Measurements from ENCODE around the gene SIM2.
"Not testable (repeated sequence)": the region's sequence is repeated elsewhere in the genome, so short reads cannot be mapped to it uniquely, and the experiment has no call there.

Gene SIM2

DNA sequence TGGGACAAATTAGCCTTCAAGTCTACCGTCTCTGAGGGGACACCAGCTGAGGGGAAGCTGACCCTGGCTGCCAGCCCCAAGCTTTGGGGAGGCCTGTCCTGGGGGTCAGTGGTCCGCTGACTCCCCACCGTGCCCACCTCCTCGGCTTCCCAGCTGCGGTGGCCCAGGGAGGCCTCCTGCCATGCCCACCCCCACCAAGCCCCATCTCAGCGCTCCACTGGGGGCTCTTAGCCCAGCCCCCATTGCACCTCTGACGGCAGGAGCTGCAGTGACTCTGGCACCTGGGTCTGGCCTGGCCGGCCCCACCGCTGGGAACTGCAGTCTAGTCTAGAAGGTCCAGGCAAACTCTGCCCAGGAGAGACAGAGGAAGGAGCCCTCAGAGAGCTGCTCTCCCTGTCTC, 30.2 kb upstream of the SIM2 start:
- H3K4me3 ChIP-seq (ENCODE audit: low read length) = no peak overlapping the region
- no peaks in the 10 kb centered on the region for H3K4me1 ChIP-seq (ENCODE audit: control insufficient read depth, insufficient read depth, low read length)
- no peaks in the 10 kb centered on the region for H3K36me3 ChIP-seq (ENCODE audit: control insufficient read depth, insufficient read depth, low read length)
- no peaks in the 10 kb centered on the region for H3K9me3 ChIP-seq (ENCODE audit: control insufficient read depth, low read length)
- peaks cover 24% of the 10 kb centered on the region for H3K27me3 ChIP-seq (ENCODE audit: control insufficient read depth, insufficient read depth, low read length)
- no peak overlapping the region for H3K9ac ChIP-seq (ENCODE audit: low read length)

DNA sequence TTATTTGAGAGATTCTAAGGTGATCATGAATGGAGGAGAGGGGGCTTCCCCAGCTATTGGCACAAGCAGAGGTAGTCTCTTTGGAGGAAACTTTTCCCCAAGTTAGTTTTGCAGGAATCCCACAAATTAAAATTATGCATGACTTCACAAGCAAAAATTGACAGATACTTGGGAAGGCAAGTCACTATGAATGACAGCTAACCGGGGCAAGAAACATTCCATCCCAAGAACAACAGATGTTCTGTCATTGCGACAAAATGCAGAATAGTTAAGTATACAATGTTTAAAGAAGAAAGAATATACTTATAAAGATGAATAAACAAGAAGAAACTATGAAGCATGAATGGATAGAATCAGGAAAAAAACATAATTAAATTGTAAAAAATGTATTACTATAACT, 27.1 kb upstream of the SIM2 start:
- H3K9ac ChIP-seq (ENCODE audit: low read length) = no peak overlapping the region
- no peak overlapping the region for H3K4me3 ChIP-seq (ENCODE audit: low read length)
- H3K4me1 ChIP-seq (ENCODE audit: control insufficient read depth, insufficient read depth, low read length) = no peaks in the 10 kb centered on the region
- no peaks in the 10 kb centered on the region for H3K36me3 ChIP-seq (ENCODE audit: control insufficient read depth, insufficient read depth, low read length)
- peaks cover 9% of the 10 kb centered on the region for H3K27me3 ChIP-seq (ENCODE audit: control insufficient read depth, insufficient read depth, low read length)
- no peaks in the 10 kb centered on the region for H3K9me3 ChIP-seq (ENCODE audit: control insufficient read depth, low read length)

DNA sequence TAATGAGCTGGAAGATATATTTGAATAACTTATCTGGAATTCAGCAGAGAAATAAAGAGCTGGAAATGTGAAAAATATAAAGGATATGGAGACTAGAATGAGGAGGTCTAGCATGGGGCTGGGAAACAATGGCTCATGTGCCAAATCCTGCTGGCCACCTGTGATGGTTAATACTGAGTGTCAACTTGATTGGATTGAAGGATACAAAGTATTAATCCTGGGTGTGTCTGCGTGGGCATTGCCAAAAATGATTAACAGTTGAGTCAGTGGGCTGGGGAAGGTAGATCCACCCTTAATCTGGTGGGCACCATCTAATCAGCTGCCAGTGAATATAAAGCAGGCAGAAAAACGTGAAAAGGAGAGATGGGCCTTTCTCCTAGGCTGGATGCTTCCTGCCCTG, 26.6 kb upstream of the SIM2 start:
- H3K4me3 ChIP-seq (ENCODE audit: low read length); H3K9me3 ChIP-seq (ENCODE audit: control insufficient read depth, low read length); H3K9ac ChIP-seq (ENCODE audit: low read length); H3K27me3 ChIP-seq (ENCODE audit: control insufficient read depth, insufficient read depth, low read length); H3K36me3 ChIP-seq (ENCODE audit: control insufficient read depth, insufficient read depth, low read length); H3K4me1 ChIP-seq (ENCODE audit: control insufficient read depth, insufficient read depth, low read length): not testable (repeated sequence)

DNA sequence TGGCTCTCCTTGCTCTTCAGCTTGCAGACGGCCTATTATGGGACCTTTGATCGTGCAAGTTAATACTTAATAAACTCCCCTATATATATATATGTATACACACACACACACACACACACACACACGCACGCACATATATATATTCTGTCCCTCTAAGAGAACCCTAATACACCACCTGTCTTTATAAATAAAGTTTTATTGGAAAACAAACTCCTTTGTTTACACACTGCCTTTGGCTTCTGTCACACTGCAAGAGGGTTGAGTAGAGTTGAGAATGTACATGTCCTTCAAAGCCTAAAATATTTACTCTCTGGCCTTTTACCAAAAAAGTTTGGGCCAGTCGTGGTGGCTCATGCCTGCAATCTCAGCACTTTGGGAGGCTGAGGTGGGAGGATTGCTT, 26.2 kb upstream of the SIM2 start:
- Histone ChIP-seq H3K9me3 (ENCODE audit: control insufficient read depth, low read length) (no peaks in the 10 kb centered on the region), H3K4me1 (ENCODE audit: control insufficient read depth, insufficient read depth, low read length) (no peaks in the 10 kb centered on the region), H3K9ac (ENCODE audit: low read length) (no peak overlapping the region), H3K4me3 (ENCODE audit: low read length) (no peak overlapping the region), H3K36me3 (ENCODE audit: control insufficient read depth, insufficient read depth, low read length) (no peaks in the 10 kb centered on the region), H3K27me3 (ENCODE audit: control insufficient read depth, insufficient read depth, low read length) (peaks cover 3% of the 10 kb centered on the region)

DNA sequence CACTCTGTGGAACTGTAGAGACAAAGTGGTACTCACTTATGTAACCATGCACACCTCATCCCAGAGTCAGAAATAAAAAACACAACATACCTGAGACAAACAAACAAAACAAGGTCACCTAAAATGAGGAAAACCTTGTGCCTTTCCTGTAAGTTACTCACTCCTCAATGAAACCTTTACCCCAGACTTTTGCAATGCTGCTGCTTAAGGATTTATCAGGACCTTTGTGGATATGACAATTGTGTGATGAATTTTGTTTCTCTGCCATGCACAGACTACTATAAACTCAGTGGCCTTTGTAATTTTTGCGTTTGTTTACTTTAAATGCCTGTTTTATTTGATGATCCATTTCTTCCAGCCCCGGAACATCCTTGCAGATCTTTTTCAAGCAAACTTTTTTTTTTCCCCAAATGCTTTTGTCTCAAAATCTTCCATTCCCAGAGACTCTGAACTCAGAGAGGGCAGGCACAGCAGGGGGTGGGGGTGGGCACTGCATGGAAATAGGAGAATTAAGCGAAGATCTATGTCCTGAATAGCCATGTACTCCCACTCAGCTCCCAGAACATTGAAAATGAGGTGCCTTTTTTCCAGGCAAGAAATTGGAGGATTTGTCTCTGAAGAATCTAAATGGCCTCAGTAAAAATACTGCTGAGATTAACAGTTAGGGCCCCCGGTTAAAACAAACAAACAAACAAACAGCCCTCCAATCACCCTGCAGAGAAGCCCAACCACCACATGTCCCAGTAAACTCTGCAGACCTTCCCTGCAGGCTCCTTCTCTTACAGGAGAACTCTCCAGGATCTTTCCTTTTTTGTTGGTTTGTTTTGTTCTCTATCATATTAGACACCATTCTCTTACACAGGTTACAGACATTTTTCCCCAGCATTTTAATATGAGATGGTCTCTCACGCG, 22.6 kb upstream of the SIM2 start:
- Histone ChIP-seq H3K4me1 (ENCODE audit: control insufficient read depth, insufficient read depth, low read length) (no peaks in the 10 kb centered on the region), H3K9ac (ENCODE audit: low read length) (no peak overlapping the region), H3K27me3 (ENCODE audit: control insufficient read depth, insufficient read depth, low read length) (peaks cover 9% of the 10 kb centered on the region), H3K36me3 (ENCODE audit: control insufficient read depth, insufficient read depth, low read length) (no peaks in the 10 kb centered on the region), H3K4me3 (ENCODE audit: low read length) (no peak overlapping the region), H3K9me3 (ENCODE audit: control insufficient read depth, low read length) (peaks cover 10% of the 10 kb centered on the region)

DNA sequence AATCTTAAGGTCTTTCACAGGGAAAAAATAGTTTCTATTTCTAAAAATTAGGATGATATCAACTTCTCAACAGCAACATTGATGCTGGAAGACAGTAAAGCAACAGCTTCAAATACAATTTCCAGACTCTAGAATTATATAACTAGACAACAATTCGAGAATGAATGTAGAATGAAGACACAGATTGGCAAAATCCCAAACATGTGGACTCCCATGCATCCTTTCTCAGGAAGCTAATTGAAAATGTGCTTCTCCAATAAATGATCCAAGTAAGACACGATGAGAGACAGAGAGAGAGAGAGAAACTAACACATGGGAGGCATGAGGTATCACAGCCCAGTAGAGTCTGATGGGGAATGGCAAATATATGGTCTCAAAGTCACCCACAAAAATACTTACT, 21.5 kb upstream of the SIM2 start:
- no peaks in the 10 kb centered on the region for H3K4me1 ChIP-seq (ENCODE audit: control insufficient read depth, insufficient read depth, low read length)
- no peak overlapping the region for H3K4me3 ChIP-seq (ENCODE audit: low read length)
- no peak overlapping the region for H3K9ac ChIP-seq (ENCODE audit: low read length)
- peaks cover 13% of the 10 kb centered on the region for H3K9me3 ChIP-seq (ENCODE audit: control insufficient read depth, low read length)
- peaks cover 9% of the 10 kb centered on the region for H3K27me3 ChIP-seq (ENCODE audit: control insufficient read depth, insufficient read depth, low read length)
- H3K36me3 ChIP-seq (ENCODE audit: control insufficient read depth, insufficient read depth, low read length) = no peaks in the 10 kb centered on the region

DNA sequence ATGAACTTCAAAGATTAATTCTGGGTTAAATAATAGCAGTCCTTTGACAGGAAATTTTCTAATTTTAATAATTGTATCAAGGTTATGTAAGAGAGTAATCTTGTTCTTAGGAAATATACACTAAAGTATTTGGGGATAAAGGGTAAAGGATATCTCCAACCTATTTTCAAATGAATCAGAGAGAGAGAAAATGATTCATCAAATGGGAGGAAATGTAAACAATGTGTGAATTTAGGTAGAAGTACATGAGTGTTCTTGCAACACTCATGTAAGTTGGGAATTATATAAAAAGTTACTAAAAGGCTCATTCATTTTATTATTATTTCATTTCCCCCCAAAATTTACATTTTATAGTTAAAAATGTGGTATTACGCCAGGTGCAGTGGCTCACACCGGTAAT, 20.4 kb upstream of the SIM2 start:
- peaks cover 13% of the 10 kb centered on the region for H3K9me3 ChIP-seq (ENCODE audit: control insufficient read depth, low read length)
- no peaks in the 10 kb centered on the region for H3K36me3 ChIP-seq (ENCODE audit: control insufficient read depth, insufficient read depth, low read length)
- no peak overlapping the region for H3K4me3 ChIP-seq (ENCODE audit: low read length)
- H3K9ac ChIP-seq (ENCODE audit: low read length) = no peak overlapping the region
- no peaks in the 10 kb centered on the region for H3K4me1 ChIP-seq (ENCODE audit: control insufficient read depth, insufficient read depth, low read length)
- peaks cover 14% of the 10 kb centered on the region for H3K27me3 ChIP-seq (ENCODE audit: control insufficient read depth, insufficient read depth, low read length)

DNA sequence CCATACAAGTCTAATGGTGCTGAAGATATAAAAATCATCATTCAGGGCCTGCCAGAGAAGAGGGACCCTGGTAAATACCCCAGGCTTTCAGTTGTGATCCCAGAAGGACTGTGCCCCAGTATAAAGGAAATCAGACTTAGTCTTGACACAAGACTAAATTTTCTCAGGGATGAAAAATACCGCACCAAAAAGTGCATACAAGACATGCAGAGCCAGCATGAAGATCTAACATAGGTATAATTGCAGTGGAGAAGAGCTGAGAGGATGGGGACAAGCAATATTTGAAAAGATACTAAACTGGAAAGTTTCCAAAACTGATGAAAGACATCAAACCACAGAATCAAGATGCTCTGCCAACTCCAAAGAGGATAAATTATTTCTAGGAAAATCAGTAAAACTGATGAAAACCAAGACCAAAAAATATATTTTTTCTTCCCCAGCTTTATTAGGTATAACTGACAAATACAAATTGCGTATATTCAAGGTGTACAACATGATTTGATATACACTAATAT, 17.7 kb upstream of the SIM2 start:
- peaks cover 28% of the 10 kb centered on the region for H3K27me3 ChIP-seq (ENCODE audit: control insufficient read depth, insufficient read depth, low read length)
- H3K4me1 ChIP-seq (ENCODE audit: control insufficient read depth, insufficient read depth, low read length) = no peaks in the 10 kb centered on the region
- no peak overlapping the region for H3K4me3 ChIP-seq (ENCODE audit: low read length)
- H3K36me3 ChIP-seq (ENCODE audit: control insufficient read depth, insufficient read depth, low read length) = no peaks in the 10 kb centered on the region
- peaks cover 13% of the 10 kb centered on the region for H3K9me3 ChIP-seq (ENCODE audit: control insufficient read depth, low read length)
- H3K9ac ChIP-seq (ENCODE audit: low read length) = no peak overlapping the region

DNA sequence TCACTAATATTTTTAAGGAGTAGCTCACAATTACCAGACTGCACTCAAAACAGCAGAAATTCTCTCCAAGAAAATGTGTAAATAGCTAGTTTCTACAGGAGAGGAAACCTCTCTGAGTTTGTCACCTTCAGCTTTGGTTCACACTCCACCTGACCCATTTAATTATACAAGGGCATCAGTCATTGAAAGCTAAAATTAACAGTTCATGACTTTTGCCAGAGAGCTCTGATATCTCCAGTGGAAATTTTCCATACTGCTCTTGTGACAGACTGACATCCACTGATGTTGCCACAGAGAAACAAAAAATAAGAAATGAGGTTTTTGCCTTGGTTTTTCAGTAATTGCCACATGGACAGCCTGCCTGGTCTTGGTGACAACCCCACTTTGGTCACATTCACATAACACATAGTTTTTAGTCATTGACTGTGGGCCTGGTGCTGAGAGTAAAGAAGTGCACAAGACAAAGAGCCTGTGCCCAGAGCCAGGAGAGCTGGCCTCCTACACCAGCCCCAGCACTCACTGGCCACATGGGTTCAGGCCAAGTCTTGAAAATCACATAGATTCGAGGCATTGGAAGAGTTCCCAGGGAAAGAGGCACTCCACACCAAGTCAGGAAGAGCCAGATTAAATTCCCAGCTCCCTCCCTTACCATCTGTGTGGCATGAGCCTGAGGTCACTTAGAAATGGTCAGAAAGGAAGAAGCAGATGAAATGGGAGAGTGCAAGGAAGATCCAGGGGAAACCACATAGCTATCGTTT, 13.8 kb upstream of the SIM2 start:
- H3K4me3 ChIP-seq (ENCODE audit: low read length) = no peak overlapping the region
- no peak overlapping the region for H3K9ac ChIP-seq (ENCODE audit: low read length)
- H3K36me3 ChIP-seq (ENCODE audit: control insufficient read depth, insufficient read depth, low read length) = no peaks in the 10 kb centered on the region
- peaks cover 55% of the 10 kb centered on the region for H3K27me3 ChIP-seq (ENCODE audit: control insufficient read depth, insufficient read depth, low read length)
- peaks cover 10% of the 10 kb centered on the region for H3K9me3 ChIP-seq (ENCODE audit: control insufficient read depth, low read length)
- H3K4me1 ChIP-seq (ENCODE audit: control insufficient read depth, insufficient read depth, low read length) = no peaks in the 10 kb centered on the region

DNA sequence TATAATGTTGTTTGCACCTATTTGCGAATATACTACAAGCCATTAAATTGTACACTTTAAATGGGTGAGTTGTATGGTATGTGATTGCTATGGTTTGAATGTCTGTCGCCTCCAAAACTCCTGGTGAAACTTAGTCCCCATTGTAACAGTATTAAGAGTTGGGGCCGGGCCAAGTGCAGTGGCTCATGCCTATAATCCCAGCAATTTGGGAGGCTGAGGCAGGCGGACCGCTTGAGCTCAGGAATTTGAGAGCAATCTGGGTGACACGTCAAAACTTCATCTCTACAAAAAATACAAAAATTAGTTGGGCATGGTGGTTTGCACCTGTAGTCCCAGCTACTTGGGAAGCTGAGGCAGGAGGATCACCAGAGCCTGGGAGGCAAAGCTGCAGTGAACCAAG, 12.0 kb upstream of the SIM2 start:
- no peak overlapping the region for H3K9ac ChIP-seq (ENCODE audit: low read length)
- no peaks in the 10 kb centered on the region for H3K9me3 ChIP-seq (ENCODE audit: control insufficient read depth, low read length)
- H3K36me3 ChIP-seq (ENCODE audit: control insufficient read depth, insufficient read depth, low read length) = no peaks in the 10 kb centered on the region
- H3K4me3 ChIP-seq (ENCODE audit: low read length) = no peak overlapping the region
- no peaks in the 10 kb centered on the region for H3K4me1 ChIP-seq (ENCODE audit: control insufficient read depth, insufficient read depth, low read length)
- peaks cover 65% of the 10 kb centered on the region for H3K27me3 ChIP-seq (ENCODE audit: control insufficient read depth, insufficient read depth, low read length)

DNA sequence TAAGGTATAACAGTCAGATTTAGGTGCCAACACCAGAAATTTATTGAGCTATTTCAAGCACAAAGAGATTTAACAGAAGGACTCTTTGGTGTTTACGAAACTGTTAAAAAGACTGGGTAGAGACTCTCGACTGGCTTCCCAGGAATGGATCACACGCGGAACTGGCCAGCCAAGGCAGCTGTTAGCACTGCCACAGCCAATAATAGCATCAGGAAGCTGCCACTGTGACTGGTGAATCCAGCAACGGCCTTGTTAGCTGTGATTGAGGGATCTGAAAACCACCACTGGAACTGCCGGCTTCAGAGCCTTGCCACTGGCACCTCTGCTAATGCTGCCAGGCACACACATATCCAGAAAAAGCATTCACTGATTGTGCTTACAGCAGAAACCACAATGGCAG, 10.6 kb upstream of the SIM2 start:
- Histone ChIP-seq H3K27me3 (ENCODE audit: control insufficient read depth, insufficient read depth, low read length) (peaks cover 76% of the 10 kb centered on the region), H3K9ac (ENCODE audit: low read length) (no peak overlapping the region), H3K4me3 (ENCODE audit: low read length) (no peak overlapping the region), H3K36me3 (ENCODE audit: control insufficient read depth, insufficient read depth, low read length) (no peaks in the 10 kb centered on the region), H3K9me3 (ENCODE audit: control insufficient read depth, low read length) (no peaks in the 10 kb centered on the region), H3K4me1 (ENCODE audit: control insufficient read depth, insufficient read depth, low read length) (no peaks in the 10 kb centered on the region)

DNA sequence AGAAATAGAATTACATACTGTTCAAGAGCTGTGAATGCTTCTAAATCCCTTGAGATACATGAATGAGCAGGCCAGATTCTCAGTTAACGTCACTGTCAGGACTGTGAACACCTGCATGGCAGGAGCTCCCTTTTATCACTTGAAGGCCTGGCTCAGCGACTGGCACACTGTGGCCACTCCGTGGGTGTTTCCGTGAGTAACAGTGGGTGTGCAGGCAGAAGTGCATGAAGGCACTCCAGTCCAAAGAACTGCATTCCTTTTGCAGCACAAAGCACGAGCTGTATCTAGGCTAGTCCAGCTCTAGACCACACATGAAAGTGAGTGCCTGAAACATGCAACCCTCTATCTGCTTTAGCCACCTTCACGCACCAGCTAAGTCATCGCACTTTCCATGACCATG, 9.6 kb upstream of the SIM2 start:
- H3K27me3 ChIP-seq (ENCODE audit: control insufficient read depth, insufficient read depth, low read length) = peaks cover 82% of the 10 kb centered on the region
- peaks cover 4% of the 10 kb centered on the region for H3K4me1 ChIP-seq (ENCODE audit: control insufficient read depth, insufficient read depth, low read length)
- H3K9me3 ChIP-seq (ENCODE audit: control insufficient read depth, low read length) = no peaks in the 10 kb centered on the region
- H3K9ac ChIP-seq (ENCODE audit: low read length) = no peak overlapping the region
- no peak overlapping the region for H3K4me3 ChIP-seq (ENCODE audit: low read length)
- H3K36me3 ChIP-seq (ENCODE audit: control insufficient read depth, insufficient read depth, low read length) = no peaks in the 10 kb centered on the region

Measured in mucosa of stomach (tissue), 1 donor.